Measurements from ENCODE around the gene ANKRD31. TPM values are rescaled to one million over a fixed set of nuclear protein-coding genes. Genes with fewer than 3 reads are reported as not detected.
A peak's percentile ranks its signal among the peaks of the same experiment; 100 is the strongest.
"Not testable (repeated sequence)": the region's sequence is repeated elsewhere in the genome, so short reads cannot be mapped to it uniquely, and the experiment has no call there.

ANKRD31 gene
- total and polyA plus RNA-seq, 5 experiments from 2014 or later, result 0.55 to 2.8 (median 0.58) TPM

- POLR2A ChIA-PET, H3K4me1 Mint-ChIP-seq, ATAC-seq, H3K4me3 Mint-ChIP-seq, DNase-seq, H3K27me3 Mint-ChIP-seq, H3K27ac Mint-ChIP-seq: not testable (repeated sequence)
- Mint-ChIP-seq H3K9me3 (peaks cover 14 to 32% (median 18%) of the 10 kb centered on the region in 9 donors), H3K36me3 (peaks cover 17 to 50% (median 43%) of the 10 kb centered on the region in 3 donors)
These were observed 15.9 kb downstream of the ANKRD31 start for GRCh38 chr5:75220787-75221186.

GRCh38 chr5:75214928-75215327 is 21.8 kb downstream of the ANKRD31 start:
- Mint-ChIP-seq H3K9me3 (peaks cover 13 to 26% (median 19%) of the 10 kb centered on the region in 9 donors), H3K27ac (no peak overlapping the region), H3K4me1 (peaks cover 3 to 9% (median 4%) of the 10 kb centered on the region in 4 donors), H3K27me3 (peaks cover 0 to 2% (median 0%) of the 10 kb centered on the region in 5 donors), H3K36me3 (peaks cover 17 to 45% (median 30%) of the 10 kb centered on the region in 3 donors), H3K4me3 (no peak overlapping the region)
- POLR2A ChIA-PET, result no interaction called here
- no peak for DNase-seq
- ATAC-seq, result no peak

GRCh38 chr5:75214409-75214808 is 22.3 kb downstream of the ANKRD31 start:
- POLR2A ChIA-PET, result no interaction called here
- DNase-seq, result no peak
- H3K4me1 Mint-ChIP-seq, result peaks cover 3 to 9% (median 4%) of the 10 kb centered on the region in 4 donors
- peak overlapping the region in 3 of 10 donors; percentile 4 to 25 (median 6) for H3K27ac Mint-ChIP-seq
- H3K27me3 Mint-ChIP-seq, result peaks cover 0 to 2% (median 0%) of the 10 kb centered on the region in 5 donors
- peaks cover 17 to 43% (median 28%) of the 10 kb centered on the region in 3 donors for H3K36me3 Mint-ChIP-seq
- no peak overlapping the region for H3K4me3 Mint-ChIP-seq
- peak in 1 of 2 donors; percentile 37 for ATAC-seq
- H3K9me3 Mint-ChIP-seq, result peaks cover 13 to 26% (median 19%) of the 10 kb centered on the region in 9 donors

- Mint-ChIP-seq H3K4me1 (no peaks in the 10 kb centered on the region), H3K27ac (peak overlapping the region in 1 of 10 donors; percentile 25), H3K4me3 (no peak overlapping the region), H3K9me3 (no peaks in the 10 kb centered on the region), H3K36me3 (peaks cover 0 to 5% (median 3%) of the 10 kb centered on the region in 3 donors), H3K27me3 (no peaks in the 10 kb centered on the region)
- DNase-seq, result no peak
- no peak for ATAC-seq
- POLR2A ChIA-PET, result no interaction called here
These were observed 33.1 kb downstream of the ANKRD31 start for GRCh38 chr5:75203604-75204003.

GRCh38 chr5:75202935-75203334 is 33.7 kb downstream of the ANKRD31 start:
- H3K4me1 Mint-ChIP-seq, result no peaks in the 10 kb centered on the region
- ATAC-seq, result no peak
- POLR2A ChIA-PET, result interaction anchor here (0.7 kb wide), 1 partner anchor 34 kb away, joined by 3 read pairs; the partner anchor contains the start of gene ANKRD31
- no peak overlapping the region for H3K27ac Mint-ChIP-seq
- peaks cover 0 to 5% (median 3%) of the 10 kb centered on the region in 3 donors for H3K36me3 Mint-ChIP-seq
- H3K4me3 Mint-ChIP-seq, result no peak overlapping the region
- no peak for DNase-seq
- no peaks in the 10 kb centered on the region for H3K9me3 Mint-ChIP-seq
- no peaks in the 10 kb centered on the region for H3K27me3 Mint-ChIP-seq

- Mint-ChIP-seq H3K4me1 (no peaks in the 10 kb centered on the region), H3K4me3 (no peak overlapping the region), H3K9me3 (no peaks in the 10 kb centered on the region), H3K27ac (no peak overlapping the region), H3K27me3 (no peaks in the 10 kb centered on the region), H3K36me3 (peaks cover 0 to 5% (median 5%) of the 10 kb centered on the region in 3 donors)
- POLR2A ChIA-PET, result no interaction called here
- ATAC-seq, result no peak
- no peak for DNase-seq
These were observed 35.9 kb downstream of the ANKRD31 start for GRCh38 chr5:75200776-75201175.

- POLR2A ChIA-PET, result no interaction called here
These were observed 36.7 kb downstream of the ANKRD31 start for GRCh38 chr5:75199946-75200345.

GRCh38 chr5:75199071-75199470 is 37.6 kb downstream of the ANKRD31 start:
- DNase-seq, result no peak
- Mint-ChIP-seq H3K27me3 (no peaks in the 10 kb centered on the region), H3K4me1 (no peaks in the 10 kb centered on the region), H3K9me3 (no peaks in the 10 kb centered on the region), H3K36me3 (peaks cover 0 to 8% (median 0%) of the 10 kb centered on the region in 3 donors), H3K4me3 (no peak overlapping the region), H3K27ac (no peak overlapping the region)
- no peak for ATAC-seq
- POLR2A ChIA-PET, result no interaction called here

More at GRCh38 chr5:75199946-75200345, 36.7 kb downstream of the ANKRD31 start:
- H3K27ac Mint-ChIP-seq, result no peak overlapping the region
- DNase-seq (no peak), ATAC-seq (no peak)
- H3K4me1 Mint-ChIP-seq, result no peaks in the 10 kb centered on the region
- no peak overlapping the region for H3K4me3 Mint-ChIP-seq
- no peaks in the 10 kb centered on the region for H3K27me3 Mint-ChIP-seq
- no peaks in the 10 kb centered on the region for H3K9me3 Mint-ChIP-seq
- H3K36me3 Mint-ChIP-seq, result peaks cover 0 to 8% (median 0%) of the 10 kb centered on the region in 3 donors

- Mint-ChIP-seq H3K4me3 (no peak overlapping the region), H3K4me1 (no peaks in the 10 kb centered on the region), H3K36me3 (peaks cover 0 to 8% (median 0%) of the 10 kb centered on the region in 3 donors), H3K9me3 (no peaks in the 10 kb centered on the region), H3K27ac (no peak overlapping the region), H3K27me3 (no peaks in the 10 kb centered on the region)
- POLR2A ChIA-PET, result no interaction called here
- no peak for ATAC-seq
- DNase-seq, result no peak
These were observed 38.9 kb downstream of the ANKRD31 start for GRCh38 chr5:75197745-75198144.

GRCh38 chr5:75192804-75193203 is 43.9 kb downstream of the ANKRD31 start:
- Mint-ChIP-seq H3K27ac (no peak overlapping the region), H3K4me3 (no peak overlapping the region), H3K27me3 (no peaks in the 10 kb centered on the region), H3K9me3 (no peaks in the 10 kb centered on the region), H3K36me3 (peaks cover 0 to 5% (median 0%) of the 10 kb centered on the region in 3 donors), H3K4me1 (no peaks in the 10 kb centered on the region)
- ATAC-seq (no peak), DNase-seq (no peak)
- POLR2A ChIA-PET, result no interaction called here

- no peak overlapping the region for H3K27ac Mint-ChIP-seq
- H3K4me1 Mint-ChIP-seq, result no peaks in the 10 kb centered on the region
- ATAC-seq (no peak), DNase-seq (no peak)
- POLR2A ChIA-PET, result no interaction called here
- H3K4me3 Mint-ChIP-seq, result no peak overlapping the region
- no peaks in the 10 kb centered on the region for H3K27me3 Mint-ChIP-seq
- H3K9me3 Mint-ChIP-seq, result no peaks in the 10 kb centered on the region
- peaks cover 0 to 5% (median 0%) of the 10 kb centered on the region in 3 donors for H3K36me3 Mint-ChIP-seq
These were observed 44.4 kb downstream of the ANKRD31 start for GRCh38 chr5:75192264-75192663.

- Mint-ChIP-seq H3K4me3 (no peak overlapping the region), H3K4me1 (no peaks in the 10 kb centered on the region), H3K9me3 (no peaks in the 10 kb centered on the region), H3K36me3 (no peaks in the 10 kb centered on the region), H3K27ac (no peak overlapping the region), H3K27me3 (no peaks in the 10 kb centered on the region)
- no peak for DNase-seq
- POLR2A ChIA-PET, result no interaction called here
- ATAC-seq, result no peak
These were observed 46.5 kb downstream of the ANKRD31 start for GRCh38 chr5:75190227-75190626.

- H3K27me3 Mint-ChIP-seq, result no peaks in the 10 kb centered on the region
- no peak overlapping the region for H3K4me3 Mint-ChIP-seq
- ATAC-seq (no peak), DNase-seq (no peak)
- peaks cover 0 to under 1% (median 0%) of the 10 kb centered on the region in 3 donors for H3K36me3 Mint-ChIP-seq
- H3K4me1 Mint-ChIP-seq, result no peaks in the 10 kb centered on the region
- POLR2A ChIA-PET, result no interaction called here
- H3K27ac Mint-ChIP-seq, result no peak overlapping the region
- peaks cover 0 to 4% (median 0%) of the 10 kb centered on the region in 9 donors for H3K9me3 Mint-ChIP-seq
These were observed 47.3 kb downstream of the ANKRD31 start for GRCh38 chr5:75189353-75189752.

- no peak for ATAC-seq
- no peak overlapping the region for H3K4me3 Mint-ChIP-seq
- POLR2A ChIA-PET, result no interaction called here
- DNase-seq, result no peak
- H3K36me3 Mint-ChIP-seq, result peaks cover 2 to 23% (median 11%) of the 10 kb centered on the region in 3 donors
- H3K9me3 Mint-ChIP-seq, result peaks cover 0 to 7% (median 2%) of the 10 kb centered on the region in 9 donors
- H3K27ac Mint-ChIP-seq, result no peak overlapping the region
- no peaks in the 10 kb centered on the region for H3K27me3 Mint-ChIP-seq
- peaks cover 0 to 6% (median 1%) of the 10 kb centered on the region in 4 donors for H3K4me1 Mint-ChIP-seq
These were observed 50.9 kb downstream of the ANKRD31 start for GRCh38 chr5:75185763-75186162.
